GM13977 (cell line): ENCODE measurements around the gene CAMKMT.

Experiments
- DNase-seq: peaks from one replicate; pipeline ENCODE4 v3.0.0; 2012; ENCODE audit warnings: low spot score
- in situ Hi-C: fragments of 300-500 bp; cut with MboI; formaldehyde crosslinking; loops from one replicate; pipeline ENCODE4 v1.12.0; 2022; ENCODE audit warnings: low sequenced_read_pairs, low pct_unique_long_range_greater_than_20kb, mixed read lengths, inconsistent platforms; ENCODE audit not compliant: unreplicated experiment
- TF ChIP-seq, protein P1 (sequence below): IDR thresholded peaks from 2 replicates; pipeline ENCODE4 v1.5.1; 2012; ENCODE audit warnings: mild to moderate bottlenecking, control low read depth; ENCODE audit not compliant: insufficient read depth; ENCODE audit errors: extremely low read depth, missing control alignments

Gene CAMKMT

GRCh38 chr2:44522846-44523245 lies 161.1 kb downstream of the CAMKMT start:
- DNase-seq: no peak
- TF ChIP-seq, protein P1, sequence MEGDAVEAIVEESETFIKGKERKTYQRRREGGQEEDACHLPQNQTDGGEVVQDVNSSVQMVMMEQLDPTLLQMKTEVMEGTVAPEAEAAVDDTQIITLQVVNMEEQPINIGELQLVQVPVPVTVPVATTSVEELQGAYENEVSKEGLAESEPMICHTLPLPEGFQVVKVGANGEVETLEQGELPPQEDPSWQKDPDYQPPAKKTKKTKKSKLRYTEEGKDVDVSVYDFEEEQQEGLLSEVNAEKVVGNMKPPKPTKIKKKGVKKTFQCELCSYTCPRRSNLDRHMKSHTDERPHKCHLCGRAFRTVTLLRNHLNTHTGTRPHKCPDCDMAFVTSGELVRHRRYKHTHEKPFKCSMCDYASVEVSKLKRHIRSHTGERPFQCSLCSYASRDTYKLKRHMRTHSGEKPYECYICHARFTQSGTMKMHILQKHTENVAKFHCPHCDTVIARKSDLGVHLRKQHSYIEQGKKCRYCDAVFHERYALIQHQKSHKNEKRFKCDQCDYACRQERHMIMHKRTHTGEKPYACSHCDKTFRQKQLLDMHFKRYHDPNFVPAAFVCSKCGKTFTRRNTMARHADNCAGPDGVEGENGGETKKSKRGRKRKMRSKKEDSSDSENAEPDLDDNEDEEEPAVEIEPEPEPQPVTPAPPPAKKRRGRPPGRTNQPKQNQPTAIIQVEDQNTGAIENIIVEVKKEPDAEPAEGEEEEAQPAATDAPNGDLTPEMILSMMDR: no peak
- in situ Hi-C loops: no loop called here

GRCh38 chr2:44524347-44524926 lies 162.7 kb downstream of the CAMKMT start:
- TF ChIP-seq, protein P1: no peak
- DNase-seq: no peak
- in situ Hi-C loops: no loop called here

DNA sequence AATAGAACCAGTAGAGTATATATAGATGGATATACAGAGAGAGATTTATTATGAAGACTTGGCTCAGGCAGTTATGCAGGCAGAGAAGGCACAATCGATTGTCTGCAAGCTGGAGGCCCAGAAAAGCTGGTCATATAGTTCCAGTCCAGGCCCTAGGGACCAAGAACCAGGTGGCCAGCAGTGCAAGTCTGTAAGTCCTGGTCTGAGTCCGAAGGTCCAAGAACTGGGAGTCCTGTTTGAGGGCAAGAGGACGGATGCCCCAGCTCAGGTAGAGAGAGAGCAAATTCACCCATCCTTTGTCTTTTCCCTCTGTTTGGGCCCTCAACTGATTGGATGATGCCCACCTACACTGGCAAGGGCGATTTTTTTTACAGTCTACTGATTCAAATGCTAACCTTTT lies 164.6 kb downstream of the CAMKMT start:
- no peak for DNase-seq
- TF ChIP-seq, protein P1: no peak
- in situ Hi-C loops: no loop called here

- in situ Hi-C loops: no loop called here
- TF ChIP-seq, protein P1: no peak
- DNase-seq: no peak
Measured at GRCh38 chr2:44528595-44528994, 166.8 kb downstream of the CAMKMT start.

DNA sequence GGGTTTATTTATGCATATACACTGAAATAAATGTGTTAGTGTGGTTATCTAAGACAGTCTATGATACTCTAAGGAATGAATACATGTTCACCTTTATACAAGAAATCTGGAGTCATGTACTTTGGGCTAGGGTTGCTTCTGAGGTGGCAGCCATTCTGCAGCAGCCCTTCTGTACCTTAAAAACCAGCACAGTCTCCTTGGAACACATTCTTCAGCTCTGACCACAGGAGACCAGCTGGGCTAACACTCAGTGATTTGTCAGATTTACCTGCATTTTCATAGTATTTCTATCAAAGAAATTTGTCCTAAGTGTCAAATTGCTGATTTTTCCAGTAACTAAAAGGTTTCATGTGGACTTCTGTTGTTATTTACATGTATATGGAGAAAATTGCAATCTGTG lies 167.7 kb downstream of the CAMKMT start:
- TF ChIP-seq, protein P1: no peak
- no peak for DNase-seq
- in situ Hi-C loops: no loop called here

- in situ Hi-C loops: no loop called here
- no peak for DNase-seq
- TF ChIP-seq, protein P1: no peak
Measured at GRCh38 chr2:44531289-44531688, 169.5 kb downstream of the CAMKMT start.
